GM21423 (cell line): Measurements from ENCODE around the gene USP19.

Source experiments
- ATAC-seq: cut with Tn5 transposase; IDR thresholded peaks from one replicate; pipeline ENCODE4 v1.9.1; 2021; ENCODE audit warnings: mild to moderate bottlenecking, moderate library complexity; ENCODE audit not compliant: unreplicated experiment

The USP19 gene

DNA sequence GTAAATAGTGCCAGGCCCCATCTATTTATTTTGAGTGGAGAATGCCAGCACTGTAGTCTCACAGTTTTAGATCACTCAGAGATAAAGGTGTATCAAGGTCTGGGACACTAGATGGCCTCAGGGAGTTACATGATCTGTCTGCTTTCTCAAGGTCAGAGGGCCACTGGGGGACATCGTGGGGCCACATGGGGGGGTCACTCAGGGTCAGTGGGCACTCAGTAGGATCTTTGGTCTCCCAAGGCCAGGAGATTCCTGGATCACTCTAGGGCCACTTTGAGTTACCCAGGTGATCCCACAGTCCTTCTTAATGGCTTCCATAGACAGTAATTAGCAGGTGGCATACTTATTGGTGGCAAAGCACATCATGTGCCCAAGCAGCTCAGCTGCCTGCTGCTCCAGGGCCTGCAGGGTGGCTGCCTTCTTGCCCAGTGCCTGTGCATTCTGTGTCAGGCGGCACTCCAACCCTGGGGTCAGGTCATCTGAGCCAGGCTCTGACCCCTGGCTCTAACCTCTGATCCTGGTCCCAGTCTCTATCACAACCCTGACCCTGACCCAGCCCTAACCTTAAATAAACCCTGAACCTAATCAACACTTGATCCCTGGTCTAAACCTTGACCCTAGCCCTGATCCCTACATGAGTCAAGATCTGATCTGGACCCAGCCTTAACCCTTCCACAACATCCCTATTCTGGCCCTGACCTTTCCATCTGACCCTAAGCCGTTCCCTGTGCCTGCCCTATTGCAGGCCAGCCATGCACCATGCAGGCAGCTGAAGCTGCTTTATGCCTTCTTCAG is 14.0 kb upstream of the USP19 start:
- ATAC-seq, result no peak

DNA sequence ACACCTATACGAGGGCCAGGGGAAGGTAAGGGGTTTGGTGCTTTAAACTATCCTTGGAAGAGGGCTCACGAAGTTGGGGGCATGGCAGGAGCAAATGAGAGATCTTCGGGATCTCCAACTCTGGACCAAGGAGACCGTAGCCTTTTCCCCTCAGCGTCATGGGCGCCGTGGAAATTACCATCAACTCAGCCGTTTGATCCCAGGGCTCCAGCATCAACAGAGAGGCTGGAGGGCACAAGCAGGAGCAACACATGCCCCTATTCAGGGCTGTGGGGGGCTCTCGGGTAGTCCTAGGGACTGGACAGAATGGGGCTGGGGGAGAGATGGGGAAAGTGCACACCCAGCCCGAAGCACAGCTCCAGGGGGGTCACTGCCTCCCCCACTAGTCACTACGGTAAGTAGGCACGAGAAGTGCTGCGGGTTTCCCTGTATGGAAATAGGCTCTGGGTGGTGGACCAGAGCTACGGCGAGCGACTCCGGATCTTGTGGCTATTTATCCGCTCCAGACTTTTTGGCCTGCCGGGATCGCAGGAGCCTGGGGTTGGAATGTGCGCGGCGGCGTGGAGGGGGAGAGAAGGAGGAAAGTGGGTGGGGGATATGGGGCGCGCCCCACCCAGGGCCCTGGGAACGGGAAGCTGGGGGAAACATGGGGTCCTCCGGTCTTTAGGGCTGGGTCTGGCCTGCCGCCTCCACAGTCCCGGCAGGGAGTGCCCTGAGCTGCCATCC is 12.8 kb upstream of the USP19 start:
- no peak for ATAC-seq

DNA sequence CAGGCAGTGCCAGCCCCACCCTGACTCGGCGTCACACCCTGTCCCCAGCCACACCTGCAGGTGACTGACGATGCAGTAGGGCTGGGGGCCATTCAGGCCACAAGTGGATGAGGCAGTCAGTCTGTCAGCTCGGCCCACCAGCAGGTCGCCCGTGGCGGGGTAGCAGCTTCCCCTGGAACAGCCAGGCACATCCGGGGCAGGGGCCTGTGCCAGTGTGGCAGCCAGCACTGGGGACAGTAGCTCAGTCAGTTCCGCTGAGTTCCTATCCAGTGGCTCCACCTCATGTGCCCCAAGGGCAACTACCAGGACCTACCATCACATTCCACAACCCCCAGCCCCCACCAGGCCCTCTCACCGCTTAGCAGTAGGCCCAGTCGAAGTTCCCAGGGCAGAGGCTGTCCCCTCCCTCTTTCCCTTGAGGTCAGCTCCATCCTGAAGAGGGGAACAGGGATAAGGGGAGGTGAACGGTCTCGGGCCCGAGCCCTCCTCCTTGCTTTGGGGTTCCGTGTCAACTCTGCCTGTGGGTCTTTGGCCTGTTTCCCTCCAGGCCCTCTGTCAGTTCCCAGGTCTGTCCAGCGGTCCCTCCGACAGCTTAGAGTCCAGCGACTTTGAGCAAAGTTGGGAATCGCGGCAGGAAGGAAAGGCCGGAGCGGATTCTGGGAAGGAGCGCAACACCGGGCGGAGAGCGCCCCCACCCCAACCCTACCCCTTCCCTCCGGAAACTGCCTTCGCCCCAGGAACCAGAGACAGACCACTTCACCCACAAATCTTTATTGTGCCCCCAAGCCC is 12.0 kb upstream of the USP19 start, which contains the start of gene LAMB2:
TSS of gene LAMB2 (minus strand) at position 614 of the 789 bp plus-strand sequence. CDS start at position 431, 183 bp downstream.
- ATAC-seq, result no peak

DNA sequence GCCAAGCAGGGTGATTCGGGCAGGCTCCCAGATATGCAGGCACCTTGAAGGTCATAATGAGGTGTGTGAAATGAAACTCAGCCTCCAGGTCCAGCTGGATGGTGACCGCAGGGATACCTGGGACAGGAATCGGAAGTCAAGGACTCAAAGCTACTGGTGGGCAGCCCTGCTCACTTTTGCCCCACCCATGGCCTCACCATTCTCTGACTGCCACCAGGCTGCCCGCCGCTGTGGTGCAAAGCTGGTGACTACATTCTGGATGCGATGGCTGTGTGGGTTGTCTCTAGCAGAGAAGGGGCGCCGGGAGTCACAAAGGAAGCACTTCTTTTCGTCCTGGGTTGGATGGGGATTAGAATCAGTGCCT is 11.4 kb upstream of the USP19 start:
- ATAC-seq, result no peak

DNA sequence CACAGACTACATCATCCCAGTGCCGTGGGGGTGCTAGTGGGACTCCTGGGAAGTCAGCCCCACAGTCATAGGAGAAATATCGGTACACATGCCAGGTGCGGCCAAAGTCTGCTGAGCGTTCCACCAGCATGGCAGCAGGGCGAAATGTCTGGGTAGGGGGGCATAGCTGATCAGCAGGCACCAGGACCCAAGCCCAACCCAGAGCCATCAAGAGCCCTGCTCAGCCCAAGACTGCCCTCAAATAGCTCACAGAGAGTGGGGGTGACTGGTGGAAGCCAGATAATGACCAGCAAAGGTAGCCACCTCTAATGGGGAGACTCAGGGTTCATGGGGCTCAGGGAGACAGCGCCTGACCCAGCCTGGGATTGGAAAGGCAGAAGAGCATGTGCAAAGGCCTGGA is 11.0 kb upstream of the USP19 start:
- ATAC-seq, result no peak

DNA sequence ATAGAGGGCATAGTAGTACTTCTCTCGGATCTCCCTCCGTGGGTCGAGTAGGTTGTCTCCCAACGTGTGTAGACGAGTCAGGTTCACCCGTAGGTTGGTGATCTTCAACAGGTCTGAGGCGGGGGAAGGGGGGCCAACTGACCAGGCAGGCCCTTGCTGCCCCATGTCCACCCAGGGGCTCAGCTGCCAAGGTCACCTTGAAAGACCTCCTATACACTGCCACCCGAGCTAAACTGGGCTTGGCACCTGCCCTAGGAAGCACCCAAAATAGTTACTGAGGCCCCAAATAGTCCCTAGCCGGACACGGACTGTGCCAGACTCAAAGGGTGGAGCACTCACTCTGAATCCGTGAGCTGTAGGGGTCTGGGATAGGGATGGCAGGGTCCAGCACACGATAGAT is 10.4 kb upstream of the USP19 start:
- ATAC-seq, result no peak

DNA sequence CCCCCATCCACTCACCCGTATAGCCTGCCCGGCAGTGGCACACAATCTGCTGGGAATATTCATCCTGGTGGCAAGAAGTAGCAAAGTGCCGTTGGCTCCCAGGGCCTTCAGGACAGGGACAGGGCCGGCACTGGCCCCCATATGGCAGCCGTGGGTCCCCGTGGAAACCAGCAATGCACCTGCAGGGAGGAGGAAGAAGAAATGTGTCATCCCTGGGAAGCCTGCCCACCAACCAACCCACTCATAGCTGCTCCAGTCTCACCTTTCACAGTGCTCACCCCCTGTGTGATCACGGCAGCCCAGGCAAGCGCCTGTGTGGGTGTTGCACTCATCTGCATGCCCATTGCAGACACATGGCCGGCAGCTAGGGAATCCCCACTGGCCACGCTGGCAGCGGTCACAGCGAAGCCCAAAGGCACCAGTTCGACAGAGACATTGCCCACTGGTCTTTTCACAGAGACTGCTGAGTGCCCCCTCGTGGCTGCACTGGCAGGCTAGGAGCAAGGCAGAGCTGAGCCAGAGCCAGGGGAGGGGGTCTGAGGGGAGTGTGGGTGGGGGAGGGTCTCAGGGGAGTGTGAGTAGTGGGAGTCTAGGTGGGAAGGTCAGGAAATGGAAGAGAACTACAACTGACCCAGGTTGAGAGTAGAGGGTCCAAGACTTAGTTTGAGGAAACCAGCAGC is 4.5 kb upstream of the USP19 start:
- no peak for ATAC-seq

DNA sequence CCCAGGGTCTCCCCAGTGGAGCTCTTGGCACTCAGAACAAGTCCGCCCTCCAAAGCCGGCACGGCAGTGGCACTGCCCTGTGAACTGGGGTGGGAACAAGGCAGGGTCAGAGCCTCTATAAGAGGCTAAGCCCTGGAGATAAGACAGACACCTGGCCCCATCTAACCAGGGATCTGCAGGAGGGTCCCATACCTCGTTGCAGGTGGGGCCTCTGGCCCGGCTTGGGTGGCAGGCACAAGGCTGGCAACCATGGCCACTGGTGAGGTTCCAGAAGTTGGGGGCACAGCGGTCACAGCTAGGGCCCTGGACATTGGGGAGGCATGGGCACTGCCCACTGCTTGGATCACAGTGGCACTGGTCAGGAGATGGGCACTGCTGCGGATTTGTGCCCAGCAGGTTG is 3.6 kb upstream of the USP19 start:
- ATAC-seq, result no peak

DNA sequence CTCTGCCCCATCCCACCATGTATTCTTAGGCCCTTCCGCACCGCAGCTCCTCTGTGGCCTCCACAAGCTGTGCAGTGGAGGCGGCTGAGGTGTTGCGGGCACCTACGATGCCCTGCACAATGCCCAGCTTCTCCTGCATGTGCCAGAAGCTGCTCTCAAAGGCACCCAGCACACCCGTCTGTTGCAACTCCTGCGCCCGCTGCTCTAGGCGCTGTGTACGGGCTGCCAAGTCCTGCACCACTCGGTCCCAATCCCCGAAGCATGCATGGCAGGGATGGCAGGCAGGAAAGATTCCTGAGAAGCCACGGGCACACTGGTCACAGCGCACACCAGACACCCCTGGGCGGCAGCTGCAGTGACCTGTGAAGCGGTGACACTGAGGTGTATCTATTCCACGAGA is 3.1 kb upstream of the USP19 start:
- ATAC-seq, result no peak

DNA sequence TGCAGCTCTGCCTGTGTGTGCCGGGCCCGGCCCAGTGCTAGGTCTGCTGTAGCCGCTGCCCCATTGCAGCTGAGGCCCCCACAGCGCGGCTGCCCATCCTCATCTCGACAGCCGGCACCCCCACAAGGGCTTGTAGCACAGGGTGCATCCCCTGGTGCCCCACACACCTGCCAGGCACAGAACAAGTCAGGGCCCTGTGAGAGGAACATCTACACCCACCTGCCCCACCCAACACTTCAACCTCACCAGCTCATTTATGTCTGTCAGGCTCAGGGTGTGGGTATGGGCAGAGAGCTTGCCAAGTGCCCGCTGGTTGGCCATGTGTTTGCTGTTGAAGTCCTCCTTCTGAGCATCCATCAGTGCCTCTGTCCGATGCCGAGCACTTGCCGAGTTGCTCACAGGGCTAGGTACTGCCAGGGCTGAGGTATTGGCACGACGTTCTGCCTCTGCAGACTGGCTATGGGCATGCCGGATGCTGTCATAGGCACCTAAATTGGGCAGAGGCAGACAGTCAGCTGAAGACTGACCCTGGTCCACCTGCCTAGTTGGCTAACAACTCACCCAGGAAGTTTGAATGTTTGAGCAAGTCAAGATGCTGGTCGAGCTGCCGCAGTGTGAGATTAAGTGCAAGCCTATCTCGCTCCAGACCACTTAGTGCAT is 2.4 kb upstream of the USP19 start:
- no peak for ATAC-seq

DNA sequence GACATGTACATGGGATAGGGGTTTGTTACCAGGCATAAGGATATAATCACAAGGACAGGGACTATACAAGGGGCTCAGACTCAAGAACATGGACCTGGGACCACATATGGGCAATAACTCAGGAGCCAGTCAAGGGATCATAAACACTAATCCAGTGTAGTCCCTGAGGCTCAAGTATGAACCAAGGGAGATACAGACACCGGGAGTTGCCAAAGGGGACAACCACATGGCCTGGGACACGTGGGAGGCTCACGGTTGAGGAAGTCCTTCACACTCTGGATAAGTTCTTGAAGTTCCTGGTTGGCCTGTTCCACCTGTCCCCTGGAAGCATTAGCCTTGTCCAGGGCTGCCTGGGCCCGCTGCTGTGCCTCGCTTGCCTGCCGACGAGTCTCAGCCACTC is 1.8 kb upstream of the USP19 start:
- ATAC-seq, result no peak

DNA sequence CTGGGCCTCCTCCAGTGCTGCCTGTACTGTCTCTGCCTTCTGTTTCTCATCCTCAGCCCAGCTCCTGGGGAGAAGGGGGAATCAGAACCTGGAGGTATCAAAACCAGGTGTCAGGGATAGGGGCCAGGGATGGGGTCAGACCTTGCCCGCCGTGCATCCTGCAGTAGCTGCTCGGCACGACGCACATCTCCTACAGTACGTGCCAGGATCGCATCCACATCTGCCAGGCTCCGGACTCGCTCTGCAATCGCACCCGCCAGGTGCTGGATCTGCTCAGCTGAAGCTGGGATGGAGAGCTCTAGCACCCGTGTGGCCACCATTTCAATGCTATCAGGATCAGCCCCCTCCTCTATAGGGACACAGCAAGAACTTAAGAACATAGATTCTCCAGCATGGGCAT is 1.4 kb upstream of the USP19 start:
- ATAC-seq, result no peak

DNA sequence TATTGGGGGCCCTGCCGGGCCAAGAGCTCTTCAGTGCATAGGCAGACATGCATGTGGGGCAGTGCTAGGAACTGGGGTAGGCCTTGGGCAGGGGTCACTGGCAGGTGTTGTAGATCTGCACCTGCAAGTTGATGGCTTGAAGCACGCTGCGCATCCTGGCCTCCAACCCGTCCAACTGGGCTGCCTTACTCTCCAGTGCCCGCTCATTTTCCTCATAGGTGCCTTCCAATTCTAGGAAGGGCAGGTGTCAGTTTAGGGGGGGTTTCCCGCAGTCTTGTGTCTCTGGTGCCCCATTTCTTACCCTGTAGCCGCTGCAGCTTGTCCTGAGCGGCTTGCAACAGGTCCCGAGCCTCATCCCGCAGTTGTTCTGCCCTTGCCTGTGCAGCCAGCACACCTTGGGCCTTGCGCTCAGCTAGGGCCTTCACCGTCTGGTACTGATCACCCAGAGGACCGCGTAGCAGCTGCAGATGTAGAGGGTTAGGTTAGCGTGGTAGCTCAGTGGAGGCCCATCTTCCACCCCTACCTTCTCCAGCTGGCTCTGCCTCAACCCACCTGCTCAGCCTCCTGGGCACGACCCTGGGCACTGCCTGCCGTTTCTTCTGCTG is 611 bp upstream of the USP19 start:
- ATAC-seq, result peak; percentile 7

DNA sequence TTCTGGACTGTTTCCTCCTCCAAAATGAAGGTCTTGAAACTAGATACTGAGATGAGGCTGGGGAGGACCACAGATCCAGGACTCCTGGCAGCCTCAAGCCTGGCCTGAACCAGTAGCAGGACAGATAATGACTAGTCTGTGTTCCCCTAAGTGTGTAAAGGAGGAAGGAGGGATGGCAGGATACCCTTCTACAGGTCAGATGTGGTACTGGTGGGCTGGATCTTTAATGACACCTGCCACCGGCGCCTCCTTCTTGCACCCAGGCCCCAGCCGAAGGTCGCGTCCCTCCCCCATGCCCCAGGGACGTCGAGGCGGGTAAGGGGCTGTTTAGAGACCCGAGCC is 556 bp downstream of the USP19 start:
- ATAC-seq, result no peak

DNA sequence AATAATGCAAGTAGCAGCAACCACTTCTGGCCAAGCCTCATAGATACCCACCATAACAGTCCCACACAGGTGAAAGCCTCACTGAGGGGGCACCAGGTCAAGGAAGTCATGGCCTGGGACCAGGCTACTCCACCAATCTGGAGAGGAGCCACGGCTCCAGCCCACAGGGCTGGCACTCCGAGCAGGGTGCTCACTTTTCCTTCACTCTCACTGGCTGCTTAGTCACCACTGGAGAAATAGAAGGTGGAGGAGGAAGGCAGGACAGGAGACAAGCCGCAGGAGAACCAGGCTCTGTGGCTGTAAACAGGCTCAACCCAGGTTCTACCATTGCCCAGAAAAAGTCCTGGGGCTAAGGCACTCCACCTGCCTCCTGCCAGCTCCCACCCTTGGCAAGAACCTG is 1.2 kb downstream of the USP19 start:
- ATAC-seq, result no peak

DNA sequence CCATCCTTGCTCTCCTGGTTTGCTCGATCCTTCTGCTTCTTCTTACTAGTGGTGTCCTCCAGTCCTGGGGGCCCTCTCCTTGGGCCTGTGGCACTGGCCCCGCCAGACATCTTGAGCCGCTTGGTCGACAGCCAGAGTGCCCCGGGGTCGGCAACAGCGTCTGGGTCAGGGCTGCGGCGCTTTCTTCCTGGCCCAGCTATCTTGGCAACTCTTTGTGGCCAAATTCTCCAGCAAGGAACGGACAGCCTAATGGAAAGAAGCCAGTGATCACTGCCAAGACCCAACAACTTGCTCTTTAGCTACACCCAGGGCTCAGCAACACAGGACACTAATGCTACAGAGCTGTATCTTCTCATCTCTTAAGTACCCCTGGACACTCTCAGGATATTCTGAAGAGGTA is 1.6 kb downstream of the USP19 start:
- ATAC-seq, result no peak

DNA sequence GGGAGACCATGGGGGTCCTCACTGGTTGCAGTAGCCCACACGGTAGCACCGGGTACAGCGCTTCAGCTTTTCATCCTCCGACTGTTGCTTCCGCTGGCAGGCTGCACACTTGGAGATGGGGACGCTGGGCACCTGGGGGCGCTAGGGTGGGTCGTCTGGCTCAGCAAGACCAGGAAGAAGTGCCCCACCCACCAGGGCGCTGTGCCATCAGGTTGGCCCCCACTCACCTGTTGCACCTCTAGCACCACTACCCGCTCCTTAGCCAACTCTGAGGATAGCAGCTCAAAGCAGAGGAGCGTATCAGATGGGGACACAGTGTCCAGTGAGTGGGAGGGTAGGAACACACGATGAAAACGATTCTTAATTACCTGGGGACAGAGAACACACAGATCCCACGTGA is 8.4 kb downstream of the USP19 start:
- ATAC-seq, result no peak

DNA sequence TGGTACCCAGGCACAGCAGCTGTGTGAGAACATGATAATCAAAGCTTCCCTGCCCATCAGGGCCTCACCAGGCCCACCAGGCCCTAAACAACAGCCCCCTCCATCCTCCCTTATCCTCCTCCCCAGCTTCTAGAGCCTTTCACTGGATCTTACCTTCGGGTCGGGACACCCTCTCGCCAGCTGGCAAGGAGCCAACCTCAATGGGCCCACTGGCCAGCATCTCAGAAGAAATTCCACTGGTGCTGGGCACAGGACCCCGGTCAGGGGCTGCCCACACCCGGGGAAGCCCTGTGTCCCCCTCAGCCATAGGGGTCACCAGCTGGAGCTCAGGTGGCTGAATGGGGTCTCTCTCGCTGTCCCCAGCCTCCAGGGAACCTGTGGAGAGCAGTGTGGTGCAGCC is 9.3 kb downstream of the USP19 start:
- no peak for ATAC-seq

DNA sequence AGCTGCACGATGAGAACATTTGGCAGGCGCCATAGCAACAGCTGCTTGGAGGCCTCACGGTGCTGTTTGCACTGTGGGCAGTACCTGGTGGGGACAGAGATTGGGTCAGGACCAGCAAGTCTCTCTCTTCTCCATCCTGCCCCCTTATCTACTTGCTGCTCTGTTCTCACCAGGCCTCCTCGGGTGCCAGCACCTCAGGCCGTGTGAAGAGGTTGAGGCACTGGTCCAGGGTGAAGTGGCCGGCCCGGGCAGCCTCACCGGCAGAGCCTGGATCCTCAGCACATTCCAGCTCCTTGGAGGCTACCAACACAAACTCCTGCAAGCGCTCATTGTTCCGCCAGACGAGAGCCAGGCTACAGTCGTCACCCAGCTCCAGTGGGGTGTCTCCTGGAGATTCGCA is 9.8 kb downstream of the USP19 start:
- no peak for ATAC-seq

DNA sequence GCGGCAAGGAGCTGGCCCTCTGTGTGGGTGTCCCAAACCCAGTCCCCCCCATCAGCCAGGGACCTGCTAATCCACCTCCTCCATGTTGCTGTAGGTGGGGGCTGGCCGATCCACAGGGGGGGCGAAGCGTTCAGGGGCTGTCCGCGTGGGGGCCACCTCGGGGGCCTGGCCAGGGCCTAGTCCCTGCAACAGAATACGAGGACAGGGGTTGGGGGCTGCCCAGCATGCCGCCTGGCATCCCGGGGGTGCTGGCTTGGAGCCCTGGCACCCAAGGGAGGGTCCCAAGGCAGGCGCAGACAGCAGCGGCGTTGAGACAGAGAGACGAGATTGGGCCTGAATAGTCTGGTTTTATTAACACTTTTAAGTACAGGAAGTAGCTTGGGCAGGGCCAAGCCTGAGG is 12.3 kb downstream of the USP19 start:
- ATAC-seq, result no peak
